LNCaP clone FGC (cell line): ENCODE measurements around the gene POU2F3.
"Not testable (repeated sequence)": the region's sequence is repeated elsewhere in the genome, so short reads cannot be mapped to it uniquely, and the experiment has no call there.

ENCODE experiments used
- DNase-seq: peaks from one replicate; pipeline ENCODE4 v3.0.0-alpha.2; 2011; ENCODE audit warnings: low read depth
- H3K4me3 ChIP-seq: 2 replicates; pipeline ENCODE4 v1.5.1; 2011; ENCODE audit warnings: mild to moderate bottlenecking, low read depth, low read length, control low read depth
- CTCF ChIP-seq: IDR thresholded peaks from 2 replicates; pipeline ENCODE4 v1.5.1; 2012; ENCODE audit warnings: mild to moderate bottlenecking; ENCODE audit not compliant: control insufficient read depth, insufficient read depth; ENCODE audit errors: extremely low read depth

Gene POU2F3

GRCh38 chr11:120271672-120272071 lies 31.7 kb downstream of the POU2F3 start:
- no peak for TF ChIP-seq CTCF
- DNase-seq, result no peak
- no peak overlapping the region for H3K4me3 ChIP-seq

GRCh38 chr11:120272303-120272702 lies 32.4 kb downstream of the POU2F3 start:
- no peak overlapping the region for H3K4me3 ChIP-seq
- DNase-seq, result no peak
- TF ChIP-seq CTCF, result no peak

- no peak for DNase-seq
- no peak overlapping the region for H3K4me3 ChIP-seq
- TF ChIP-seq CTCF, result no peak
Measured at GRCh38 chr11:120273432-120273831, 33.5 kb downstream of the POU2F3 start.

- not testable (repeated sequence) for DNase-seq, H3K4me3 ChIP-seq
Measured at GRCh38 chr11:120273956-120274355, 34.0 kb downstream of the POU2F3 start.

- no peak for TF ChIP-seq CTCF
- no peak for DNase-seq
- no peak overlapping the region for H3K4me3 ChIP-seq
Measured at GRCh38 chr11:120279502-120279901, 39.6 kb downstream of the POU2F3 start.

GRCh38 chr11:120280600-120281051 lies 40.7 kb downstream of the POU2F3 start:
- no peak for DNase-seq
- no peak for TF ChIP-seq CTCF
- H3K4me3 ChIP-seq, result no peak overlapping the region

- no peak for DNase-seq
- no peak for TF ChIP-seq CTCF
Measured at GRCh38 chr11:120281143-120281795, 41.3 kb downstream of the POU2F3 start.

GRCh38 chr11:120283124-120283523 lies 43.2 kb downstream of the POU2F3 start:
- no peak for TF ChIP-seq CTCF
- DNase-seq, result no peak
- H3K4me3 ChIP-seq, result no peak overlapping the region

More at GRCh38 chr11:120281143-120281795, 41.3 kb downstream of the POU2F3 start:
- no peak overlapping the region for H3K4me3 ChIP-seq
